ENCODE results near the gene ENTPD1.
"Not testable (repeated sequence)": the region's sequence is repeated elsewhere in the genome, so short reads cannot be mapped to it uniquely, and the experiment has no call there.

Gene ENTPD1

GRCh38 chr10:95758351-95759025 lies 2.5 kb downstream of the ENTPD1 start:
- no peak for DNase-seq (ENCODE audit: low read depth)

GRCh38 chr10:95759233-95759826 lies 3.4 kb downstream of the ENTPD1 start:
- no peak for DNase-seq (ENCODE audit: low read depth)

- no peak for DNase-seq (ENCODE audit: low read depth)
These were observed 6.1 kb downstream of the ENTPD1 start for GRCh38 chr10:95761939-95762492.

- no peak for DNase-seq (ENCODE audit: low read depth)
These were observed 12.1 kb downstream of the ENTPD1 start for GRCh38 chr10:95767884-95768556.

GRCh38 chr10:95770084-95770720 lies 14.2 kb downstream of the ENTPD1 start:
- no peak for DNase-seq (ENCODE audit: low read depth)

- DNase-seq (ENCODE audit: low read depth) = not testable (repeated sequence)
These were observed 17.5 kb downstream of the ENTPD1 start for GRCh38 chr10:95773454-95773853.

- not testable (repeated sequence) for DNase-seq (ENCODE audit: low read depth)
These were observed 21.7 kb downstream of the ENTPD1 start for GRCh38 chr10:95777638-95778037.

GRCh38 chr10:95782318-95782717 lies 26.4 kb downstream of the ENTPD1 start:
- DNase-seq (ENCODE audit: low read depth) = no peak

- DNase-seq (ENCODE audit: low read depth) = no peak
These were observed 27.8 kb downstream of the ENTPD1 start for GRCh38 chr10:95783741-95784140.

GRCh38 chr10:95784279-95784913 lies 28.4 kb downstream of the ENTPD1 start:
- no peak for DNase-seq (ENCODE audit: low read depth)

- DNase-seq (ENCODE audit: low read depth) = no peak
These were observed 29.4 kb downstream of the ENTPD1 start for GRCh38 chr10:95785317-95785716.

GRCh38 chr10:95785942-95786669 lies 30.1 kb downstream of the ENTPD1 start:
- DNase-seq (ENCODE audit: low read depth) = no peak

GRCh38 chr10:95787447-95787846 lies 31.5 kb downstream of the ENTPD1 start:
- no peak for DNase-seq (ENCODE audit: low read depth)

GRCh38 chr10:95788830-95789229 lies 32.9 kb downstream of the ENTPD1 start:
- DNase-seq (ENCODE audit: low read depth) = no peak

GRCh38 chr10:95789902-95790301 lies 33.9 kb downstream of the ENTPD1 start:
- no peak for DNase-seq (ENCODE audit: low read depth)

GRCh38 chr10:95790982-95791381 lies 35.0 kb downstream of the ENTPD1 start:
- DNase-seq (ENCODE audit: low read depth) = no peak

GRCh38 chr10:95791425-95791979 lies 35.5 kb downstream of the ENTPD1 start:
- no peak for DNase-seq (ENCODE audit: low read depth)

GRCh38 chr10:95792211-95792780 lies 36.3 kb downstream of the ENTPD1 start:
- no peak for DNase-seq (ENCODE audit: low read depth)

- DNase-seq (ENCODE audit: low read depth) = no peak
These were observed 36.9 kb downstream of the ENTPD1 start for GRCh38 chr10:95792874-95793285.

- no peak for DNase-seq (ENCODE audit: low read depth)
These were observed 37.6 kb downstream of the ENTPD1 start for GRCh38 chr10:95793401-95794045.
